ENCODE data around the gene AUTS2.

Gene AUTS2

GRCh38 chr7:70159121-70159520 lies 560.8 kb downstream of the AUTS2 start:
- DNase-seq, result no peak

DNA sequence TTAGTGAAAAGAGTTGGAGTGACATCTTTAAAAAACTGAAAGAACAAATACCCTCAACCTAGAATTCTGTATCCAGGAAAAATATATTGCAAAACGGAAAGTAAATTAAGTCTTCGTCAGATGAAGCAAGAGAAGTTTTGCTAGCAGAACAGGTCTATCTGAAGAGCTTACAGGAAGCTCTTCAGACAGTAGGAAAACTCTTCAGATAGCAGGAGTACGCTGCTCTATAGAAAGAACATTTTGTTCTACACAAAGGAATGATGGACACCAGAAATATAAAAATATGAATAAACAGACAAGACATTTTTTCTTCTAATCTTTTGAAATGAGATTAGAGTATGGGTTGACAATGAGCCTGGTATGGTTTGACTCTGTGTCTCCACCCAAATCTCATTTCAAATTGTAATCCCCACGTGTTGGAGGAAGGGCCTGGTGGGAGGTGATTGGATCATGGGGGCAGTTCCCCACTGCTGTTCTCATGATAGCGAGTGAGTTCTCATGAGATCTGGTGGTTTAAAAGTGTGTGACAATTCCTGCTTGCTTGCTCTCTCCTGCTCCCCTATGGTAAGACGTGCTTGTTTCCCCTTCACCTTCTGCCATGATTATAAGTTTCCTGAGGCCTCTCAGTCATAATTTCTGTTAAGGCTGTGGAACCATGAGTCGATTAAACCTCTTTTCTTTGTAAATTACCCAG lies 567.3 kb downstream of the AUTS2 start:
- DNase-seq, result no peak

DNA sequence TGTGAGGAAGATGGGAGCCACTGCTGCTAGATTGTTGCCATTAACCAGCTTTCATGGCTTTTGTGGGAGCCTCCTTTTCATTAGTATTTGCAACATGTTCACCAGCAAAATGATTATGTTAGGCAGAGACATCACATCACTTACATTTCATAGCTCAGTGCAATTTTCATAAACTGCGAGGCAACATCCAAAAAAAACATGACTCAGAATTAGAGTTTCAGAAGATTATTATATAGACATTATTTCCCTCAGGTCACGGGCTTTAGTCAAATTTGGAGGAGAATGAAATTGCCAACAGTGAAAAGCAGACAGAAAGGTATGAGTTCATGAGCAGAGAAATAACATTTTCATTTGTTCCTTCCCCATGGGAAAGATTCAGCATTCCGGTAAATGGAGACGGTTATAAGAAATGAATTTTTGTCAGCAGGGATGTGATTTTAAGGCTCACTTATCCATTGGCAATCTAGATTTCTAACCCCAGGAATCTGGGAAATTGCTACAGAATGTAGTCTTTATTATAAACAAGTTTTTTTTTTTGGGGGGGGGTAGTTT lies 573.2 kb downstream of the AUTS2 start:
- DNase-seq, result no peak

GRCh38 chr7:70177166-70177565 lies 578.9 kb downstream of the AUTS2 start:
- DNase-seq, result no peak

- DNase-seq, result no peak
Observed at GRCh38 chr7:70178211-70178610, 579.9 kb downstream of the AUTS2 start.

- no peak for DNase-seq
Observed at GRCh38 chr7:70178787-70179186, 580.5 kb downstream of the AUTS2 start.

- DNase-seq, result no peak
Observed at GRCh38 chr7:70182521-70182920, 584.2 kb downstream of the AUTS2 start.

DNA sequence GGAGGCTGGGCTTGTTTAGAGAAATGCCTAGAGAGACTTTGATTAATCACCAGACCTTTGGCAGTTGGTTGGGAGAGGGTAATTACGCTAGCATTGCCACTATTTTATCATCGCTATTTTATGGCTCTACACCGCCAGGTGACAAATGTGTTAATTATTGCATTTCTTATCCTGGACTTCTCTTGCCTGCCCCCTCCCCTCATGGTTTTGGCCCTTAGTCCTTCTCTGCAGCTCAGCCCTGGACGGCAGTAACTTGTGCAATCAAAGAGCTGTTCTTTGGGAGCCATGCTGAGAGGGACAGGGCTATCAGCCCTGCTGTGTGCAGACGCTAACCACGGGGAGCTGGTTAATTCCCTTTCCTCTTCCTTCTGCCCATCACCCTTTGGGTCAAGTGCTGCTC lies 585.0 kb downstream of the AUTS2 start:
- DNase-seq, result no peak

- no peak for DNase-seq
Observed at GRCh38 chr7:70188901-70189650, 590.8 kb downstream of the AUTS2 start.

DNA sequence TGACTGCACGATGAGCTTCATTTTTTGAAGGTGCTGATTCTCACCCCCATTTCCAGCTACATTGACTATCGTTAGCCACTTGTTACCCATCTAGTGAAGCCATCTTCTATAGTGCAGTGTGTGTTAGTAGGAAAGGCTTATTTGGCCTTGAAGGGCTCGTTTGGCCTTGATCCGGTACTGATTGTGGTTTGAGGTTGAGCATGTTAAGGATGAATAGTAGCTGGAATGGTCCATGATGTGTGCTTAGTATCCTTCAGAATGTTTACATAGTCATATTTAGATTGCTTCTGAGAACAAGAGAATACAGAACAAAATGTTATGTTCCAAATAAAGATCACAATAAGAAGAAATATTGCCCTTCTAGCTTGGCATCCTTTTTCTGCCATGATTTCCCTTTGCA lies 591.5 kb downstream of the AUTS2 start:
- no peak for DNase-seq

GRCh38 chr7:70190281-70190680 lies 592.0 kb downstream of the AUTS2 start:
- DNase-seq, result no peak

- no peak for DNase-seq
Observed at GRCh38 chr7:70193514-70193913, 595.2 kb downstream of the AUTS2 start.

DNA sequence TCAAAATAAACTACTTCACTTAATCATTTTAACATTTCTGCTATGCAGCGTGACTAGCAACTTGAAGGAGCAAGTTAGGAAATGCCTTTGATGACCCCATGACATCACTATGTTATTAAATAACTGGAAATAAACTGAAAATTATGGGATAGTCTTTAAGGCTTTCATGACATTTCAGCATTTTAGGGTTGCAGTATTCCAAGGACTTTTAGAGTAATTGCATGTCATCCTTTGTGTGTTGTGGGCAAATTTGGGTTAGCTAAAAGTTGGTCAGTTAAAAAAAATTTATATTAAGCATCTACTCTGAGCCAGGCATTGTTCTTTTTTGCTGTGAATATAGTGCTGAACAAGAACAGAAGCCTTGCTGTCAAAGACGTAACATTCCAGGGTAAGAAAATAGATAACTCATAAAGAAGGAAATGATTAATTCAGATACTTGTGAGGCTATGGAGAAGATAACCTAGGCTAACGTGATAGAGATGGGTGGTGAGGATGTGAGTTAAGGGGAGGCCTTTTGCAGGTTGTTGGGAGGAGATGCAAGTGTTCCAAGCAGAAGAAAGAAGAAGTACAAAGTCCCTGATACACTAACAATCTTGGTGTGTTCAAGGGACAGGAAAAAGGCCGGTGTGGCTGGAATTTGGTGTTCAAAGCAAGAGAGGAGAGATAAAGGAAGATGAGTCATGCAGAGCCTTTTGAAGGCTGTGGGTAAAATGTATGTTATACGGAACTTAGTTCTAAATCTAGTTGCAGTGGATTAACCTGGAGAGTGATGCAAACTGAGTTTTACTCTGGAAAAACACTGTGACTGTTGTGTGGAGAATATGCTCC lies 610.2 kb downstream of the AUTS2 start:
- DNase-seq, result no peak

- no peak for DNase-seq
Observed at GRCh38 chr7:70210200-70210935, 612.1 kb downstream of the AUTS2 start.

DNA sequence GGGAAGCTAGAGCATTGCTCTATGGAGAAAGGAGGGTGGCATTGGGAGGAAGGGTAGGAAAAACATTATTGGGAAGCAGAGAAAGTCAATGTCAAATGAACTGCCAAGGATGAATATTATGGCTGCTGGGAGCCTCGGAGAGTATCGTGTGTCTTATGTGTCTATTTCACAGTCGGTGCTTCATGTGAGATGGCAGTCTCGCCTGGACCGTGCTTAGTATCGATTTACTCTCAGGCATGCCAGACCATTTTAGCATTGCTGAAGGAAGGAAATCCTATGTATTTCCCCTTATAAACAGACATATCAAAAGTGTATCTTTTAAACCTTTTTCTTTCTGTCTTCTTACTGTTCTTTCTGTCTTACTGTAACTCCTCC lies 612.6 kb downstream of the AUTS2 start:
- DNase-seq, result no peak

- no peak for DNase-seq
Observed at GRCh38 chr7:70212281-70212680, 614.0 kb downstream of the AUTS2 start.

GRCh38 chr7:70214071-70214470 lies 615.8 kb downstream of the AUTS2 start:
- no peak for DNase-seq

- DNase-seq, result no peak
Observed at GRCh38 chr7:70215491-70215890, 617.2 kb downstream of the AUTS2 start.

DNA sequence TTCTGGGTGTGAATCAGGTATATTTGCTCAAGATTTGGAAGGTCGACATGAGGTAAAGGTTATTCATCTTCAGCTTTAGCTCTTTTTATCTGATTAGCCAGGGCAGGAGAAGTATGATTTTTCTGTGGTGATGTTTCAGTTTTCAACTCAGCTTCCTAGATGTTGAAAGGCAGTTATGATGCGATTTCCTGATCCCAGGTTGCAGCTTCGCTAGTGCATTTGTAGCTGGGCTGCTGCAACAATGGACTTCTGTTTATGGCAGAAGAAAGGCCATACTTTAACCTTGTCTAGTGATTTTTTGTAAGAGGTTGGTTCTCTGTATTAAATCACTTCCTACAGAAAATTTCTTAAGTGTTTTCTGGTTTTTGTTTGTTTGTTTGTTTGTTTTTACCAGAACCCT lies 619.3 kb downstream of the AUTS2 start:
- DNase-seq, result no peak

- DNase-seq, result no peak
Observed at GRCh38 chr7:70218006-70218405, 619.7 kb downstream of the AUTS2 start.

- no peak for DNase-seq
Observed at GRCh38 chr7:70219061-70219460, 620.8 kb downstream of the AUTS2 start.

DNA sequence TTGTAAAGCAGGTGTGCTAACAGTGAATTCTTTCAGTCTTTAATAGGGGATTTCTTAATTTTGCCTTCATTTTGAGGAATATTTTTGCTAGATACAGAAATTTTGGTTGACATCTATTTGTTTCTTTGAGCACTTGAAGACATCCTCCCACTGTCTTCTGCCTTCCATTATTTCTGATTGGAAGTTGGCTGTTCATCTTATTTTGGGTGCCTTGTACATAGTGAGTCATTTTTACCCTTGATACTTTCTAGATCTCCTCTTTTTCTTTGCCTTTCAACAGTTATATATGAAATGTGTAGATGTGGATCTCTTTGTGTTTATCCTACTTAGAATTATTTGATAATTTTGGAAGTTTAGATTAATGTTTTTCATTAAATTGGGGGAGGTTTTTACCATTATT lies 631.0 kb downstream of the AUTS2 start:
- no peak for DNase-seq

- no peak for DNase-seq
Observed at GRCh38 chr7:70230761-70231160, 632.5 kb downstream of the AUTS2 start.

Measured in stimulated activated CD4-positive, alpha-beta T cell treated with anti-CD3 and anti-CD28 coated beads, Interleukin-4, amount 100 ng/mL, for 24 hours (primary cell).